Osteoblast (primary cell): ENCODE measurements around the gene FEZ2. TPM values are rescaled to one million over a fixed set of nuclear protein-coding genes. Genes with fewer than 3 reads are reported as not detected.

Experiments
- DNase-seq: peaks from one replicate; pipeline ENCODE4 v3.0.0; 2011; ENCODE audit warnings: low spot score, mixed read lengths; ENCODE audit not compliant: insufficient read length; ENCODE audit errors: missing footprints
- H2AFZ ChIP-seq: 2 replicates; pipeline ENCODE4 v1.6.0; 2011; ENCODE audit warnings: mild to moderate bottlenecking, low read length
- H3K27ac ChIP-seq: 2 replicates; pipeline ENCODE4 v1.5.1; 2011; ENCODE audit warnings: mild to moderate bottlenecking, low read depth, low read length, moderate library complexity
- H3K27me3 ChIP-seq: 2 replicates; pipeline ENCODE4 v1.6.0; 2012; ENCODE audit warnings: mild to moderate bottlenecking, control low read depth, inconsistent platforms, low read length, moderate library complexity; ENCODE audit not compliant: insufficient read depth
- H3K36me3 ChIP-seq: 2 replicates; pipeline ENCODE4 v1.5.1; 2011; ENCODE audit warnings: mild to moderate bottlenecking, low read length, control low read depth, moderate library complexity; ENCODE audit not compliant: insufficient read depth
- H3K4me1 ChIP-seq: 2 replicates; pipeline ENCODE4 v1.5.1; 2011; ENCODE audit warnings: mild to moderate bottlenecking, low read length, control low read depth, moderate library complexity; ENCODE audit not compliant: insufficient read depth
- H3K4me2 ChIP-seq: 2 replicates; pipeline ENCODE4 v1.6.0; 2011; ENCODE audit warnings: mild to moderate bottlenecking, low read length; ENCODE audit not compliant: insufficient read depth
- H3K4me3 ChIP-seq: fragments of 200-600 bp; sonication (generic); 3 replicates; pipeline ENCODE4 v1.5.1; 2012; ENCODE audit warnings: mild to moderate bottlenecking, low read length, inconsistent platforms; ENCODE audit not compliant: insufficient read depth
- H3K79me2 ChIP-seq: 2 replicates; pipeline ENCODE4 v1.6.0; 2012; ENCODE audit warnings: mild to moderate bottlenecking, low read length, control low read depth, inconsistent platforms; ENCODE audit not compliant: insufficient read depth
- H3K9me3 ChIP-seq: 2 replicates; pipeline ENCODE4 v1.5.1; 2011; ENCODE audit warnings: low read depth, low read length, control low read depth
- H4K20me1 ChIP-seq: 2 replicates; pipeline ENCODE4 v1.6.0; 2012; ENCODE audit warnings: mild to moderate bottlenecking, low read length, control low read depth; ENCODE audit not compliant: insufficient read depth
- total RNA-seq: library from RNA; depleted of rRNA; stranded (reverse); fragments of >200 nt; gene quantifications from 2 replicates; pipeline ENCODE4 v1.2.3, GENCODE V29; 2012
- TF ChIP-seq, protein P1 (sequence below): IDR thresholded peaks from 2 replicates; pipeline ENCODE4 v1.5.1; 2011; ENCODE audit warnings: mild to moderate bottlenecking, low read depth, low read length, moderate library complexity; ENCODE audit errors: extremely low read depth

Gene FEZ2
- total RNA-seq, 1 donor: 62.6 TPM

DNA sequence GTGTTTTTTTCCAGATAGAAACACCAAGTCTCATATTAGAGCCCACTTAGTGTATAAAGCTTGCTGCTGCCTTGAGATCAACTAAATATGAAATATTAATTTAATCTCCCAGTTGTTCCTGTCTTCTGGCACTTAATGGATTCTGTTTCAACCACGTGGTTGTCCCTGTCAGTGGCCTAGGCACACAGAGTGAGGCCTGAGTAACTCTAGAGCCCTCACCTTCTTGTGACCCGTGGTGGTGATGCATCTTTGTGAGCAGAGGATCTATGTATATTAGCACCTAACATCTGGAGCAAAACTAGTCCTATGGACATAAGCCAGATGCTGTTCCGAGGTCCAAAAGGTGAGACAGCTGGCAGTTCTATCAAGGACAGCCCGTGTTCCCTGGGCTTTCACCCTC lies 74.8 kb downstream of the FEZ2 start:
- Histone ChIP-seq H3K79me2 (peaks cover 43% of the 10 kb centered on the region), H3K27ac (peak overlapping the region; percentile 40), H3K9me3 (no peaks in the 10 kb centered on the region), H4K20me1 (peaks cover 4% of the 10 kb centered on the region), H3K27me3 (no peaks in the 10 kb centered on the region), H3K4me2 (no peak overlapping the region), H3K4me1 (peaks cover 14% of the 10 kb centered on the region), H3K36me3 (peaks cover 95% of the 10 kb centered on the region), H2AFZ (no peak overlapping the region), H3K4me3 (no peak overlapping the region)
- TF ChIP-seq, protein P1, sequence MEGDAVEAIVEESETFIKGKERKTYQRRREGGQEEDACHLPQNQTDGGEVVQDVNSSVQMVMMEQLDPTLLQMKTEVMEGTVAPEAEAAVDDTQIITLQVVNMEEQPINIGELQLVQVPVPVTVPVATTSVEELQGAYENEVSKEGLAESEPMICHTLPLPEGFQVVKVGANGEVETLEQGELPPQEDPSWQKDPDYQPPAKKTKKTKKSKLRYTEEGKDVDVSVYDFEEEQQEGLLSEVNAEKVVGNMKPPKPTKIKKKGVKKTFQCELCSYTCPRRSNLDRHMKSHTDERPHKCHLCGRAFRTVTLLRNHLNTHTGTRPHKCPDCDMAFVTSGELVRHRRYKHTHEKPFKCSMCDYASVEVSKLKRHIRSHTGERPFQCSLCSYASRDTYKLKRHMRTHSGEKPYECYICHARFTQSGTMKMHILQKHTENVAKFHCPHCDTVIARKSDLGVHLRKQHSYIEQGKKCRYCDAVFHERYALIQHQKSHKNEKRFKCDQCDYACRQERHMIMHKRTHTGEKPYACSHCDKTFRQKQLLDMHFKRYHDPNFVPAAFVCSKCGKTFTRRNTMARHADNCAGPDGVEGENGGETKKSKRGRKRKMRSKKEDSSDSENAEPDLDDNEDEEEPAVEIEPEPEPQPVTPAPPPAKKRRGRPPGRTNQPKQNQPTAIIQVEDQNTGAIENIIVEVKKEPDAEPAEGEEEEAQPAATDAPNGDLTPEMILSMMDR: no peak
- DNase-seq: no peak

DNA sequence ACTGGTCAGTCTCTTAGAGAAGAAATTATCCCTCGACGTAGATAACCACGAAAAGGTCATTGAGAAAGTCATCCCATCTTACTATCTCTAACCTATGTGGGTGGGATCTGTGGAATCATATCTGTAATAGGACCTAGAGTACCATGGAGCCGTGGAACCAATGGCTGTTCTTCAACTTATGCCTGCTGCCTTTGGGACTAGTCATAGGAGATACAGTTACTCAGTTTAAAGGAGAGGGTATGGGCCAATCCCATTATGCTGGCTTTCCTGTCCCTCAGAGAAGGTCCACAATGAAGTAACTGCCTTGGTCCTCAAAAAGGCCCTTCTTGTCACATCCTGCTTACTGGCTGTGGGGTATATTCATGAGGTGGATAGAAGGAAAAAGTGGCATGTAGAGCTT lies 77.5 kb downstream of the FEZ2 start:
- H4K20me1 ChIP-seq: peaks cover 4% of the 10 kb centered on the region
- H3K4me2 ChIP-seq: no peak overlapping the region
- H3K4me3 ChIP-seq: no peak overlapping the region
- H3K27ac ChIP-seq: peak overlapping the region; percentile 31
- no peak overlapping the region for H2AFZ ChIP-seq
- TF ChIP-seq, protein P1: no peak
- H3K4me1 ChIP-seq: peaks cover 17% of the 10 kb centered on the region
- peaks cover 40% of the 10 kb centered on the region for H3K79me2 ChIP-seq
- no peaks in the 10 kb centered on the region for H3K9me3 ChIP-seq
- peaks cover 98% of the 10 kb centered on the region for H3K36me3 ChIP-seq
- no peaks in the 10 kb centered on the region for H3K27me3 ChIP-seq
- DNase-seq: no peak

DNA sequence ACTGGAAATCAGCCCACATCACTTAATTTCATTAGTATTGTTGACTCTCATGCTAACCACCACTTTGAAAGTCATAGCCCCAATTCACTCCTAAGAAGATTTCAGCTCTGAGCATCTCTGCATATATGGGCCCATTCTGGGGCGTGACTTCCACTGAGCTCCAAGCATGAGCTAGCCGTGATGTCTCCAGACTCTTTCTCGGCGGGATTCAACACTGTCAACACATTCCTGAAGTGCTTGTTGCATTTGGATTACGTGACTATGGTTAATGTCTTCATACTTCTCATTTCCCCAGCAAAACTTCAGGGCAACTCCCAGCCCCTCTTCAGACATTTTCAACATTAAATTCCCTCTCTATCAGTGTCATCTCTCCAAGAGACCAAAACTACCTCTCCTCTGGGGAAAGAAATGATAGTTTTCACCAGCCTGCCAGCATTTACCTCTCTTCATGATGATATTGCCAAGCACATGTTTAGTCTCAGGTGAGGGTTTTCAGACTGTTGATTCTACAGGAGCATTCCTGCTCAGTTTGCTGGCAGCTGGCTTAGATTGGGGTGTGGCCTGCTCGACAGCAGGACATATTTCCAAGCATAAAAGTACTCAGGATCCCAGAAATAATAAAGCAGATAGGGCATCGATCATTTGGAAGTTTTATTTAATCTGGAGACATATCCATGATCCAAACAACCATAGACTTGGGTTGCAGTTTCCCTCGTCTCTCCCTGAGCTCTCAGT lies 81.7 kb downstream of the FEZ2 start:
- no peak overlapping the region for H3K4me3 ChIP-seq
- H3K4me1 ChIP-seq: peaks cover 21% of the 10 kb centered on the region
- H3K9me3 ChIP-seq: no peaks in the 10 kb centered on the region
- H2AFZ ChIP-seq: no peak overlapping the region
- peaks cover 33% of the 10 kb centered on the region for H3K79me2 ChIP-seq
- TF ChIP-seq, protein P1: no peak
- peaks cover 4% of the 10 kb centered on the region for H4K20me1 ChIP-seq
- DNase-seq: peak; percentile 52
- H3K4me2 ChIP-seq: no peak overlapping the region
- peak overlapping the region; percentile 58 for H3K27ac ChIP-seq
- H3K36me3 ChIP-seq: peaks cover 98% of the 10 kb centered on the region
- no peaks in the 10 kb centered on the region for H3K27me3 ChIP-seq

DNA sequence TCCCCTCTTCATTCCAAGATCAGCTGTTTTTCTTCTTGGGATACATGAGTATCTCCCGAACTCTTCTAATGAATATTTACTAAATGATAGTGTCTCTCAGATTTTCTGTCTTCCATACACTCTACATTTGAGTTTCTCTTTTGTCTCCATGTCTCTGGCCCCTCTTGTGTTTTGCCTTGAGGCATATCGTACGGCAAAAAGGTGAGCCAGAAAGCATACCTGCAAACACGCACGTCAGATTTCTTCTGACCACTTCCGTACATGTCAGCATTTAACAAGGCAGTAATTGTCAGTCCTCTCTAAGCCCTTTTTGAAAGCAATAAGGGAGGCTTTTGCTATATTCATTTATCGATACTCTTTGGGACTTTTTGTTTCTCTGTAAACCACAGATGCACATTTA lies 82.4 kb downstream of the FEZ2 start:
- no peak for DNase-seq
- peaks cover 3% of the 10 kb centered on the region for H4K20me1 ChIP-seq
- H3K4me2 ChIP-seq: no peak overlapping the region
- peak overlapping the region; percentile 58 for H3K27ac ChIP-seq
- H3K27me3 ChIP-seq: no peaks in the 10 kb centered on the region
- H3K36me3 ChIP-seq: peaks cover 98% of the 10 kb centered on the region
- H3K79me2 ChIP-seq: peaks cover 31% of the 10 kb centered on the region
- H3K4me3 ChIP-seq: no peak overlapping the region
- TF ChIP-seq, protein P1: no peak
- no peak overlapping the region for H2AFZ ChIP-seq
- H3K4me1 ChIP-seq: peaks cover 27% of the 10 kb centered on the region
- H3K9me3 ChIP-seq: no peaks in the 10 kb centered on the region
